HG03442 (cell line): ENCODE measurements around the gene PCDH1.
"Not testable (repeated sequence)": the region's sequence is repeated elsewhere in the genome, so short reads cannot be mapped to it uniquely, and the experiment has no call there.

Experiments
- ATAC-seq: cut with Tn5 transposase; IDR thresholded peaks from one replicate; pipeline ENCODE4 v1.9.1; 2021; ENCODE audit warnings: mild to moderate bottlenecking, moderate library complexity; ENCODE audit not compliant: unreplicated experiment

Gene PCDH1

GRCh38 chr5:141902015-141902814, 24.0 kb upstream of the PCDH1 start:
- no peak for ATAC-seq

GRCh38 chr5:141898448-141899049, 20.3 kb upstream of the PCDH1 start:
- ATAC-seq: no peak

GRCh38 chr5:141897425-141897824, 19.2 kb upstream of the PCDH1 start:
- no peak for ATAC-seq

GRCh38 chr5:141890429-141890828, 12.2 kb upstream of the PCDH1 start:
- ATAC-seq: not testable (repeated sequence)

GRCh38 chr5:141889282-141889871, 11.2 kb upstream of the PCDH1 start:
- ATAC-seq: no peak

- no peak for ATAC-seq
Measured at GRCh38 chr5:141883892-141884318, 5.7 kb upstream of the PCDH1 start.

GRCh38 chr5:141883184-141883891, 5.1 kb upstream of the PCDH1 start:
- no peak for ATAC-seq

GRCh38 chr5:141882594-141883183, 4.5 kb upstream of the PCDH1 start:
- no peak for ATAC-seq

- ATAC-seq: no peak
Measured at GRCh38 chr5:141881886-141882285, 3.7 kb upstream of the PCDH1 start.

- ATAC-seq: no peak
Measured at GRCh38 chr5:141880961-141881801, 3.0 kb upstream of the PCDH1 start.

- no peak for ATAC-seq
Measured at GRCh38 chr5:141879941-141880738, 1.9 kb upstream of the PCDH1 start.

GRCh38 chr5:141879426-141879759, 1.2 kb upstream of the PCDH1 start:
- ATAC-seq: no peak

GRCh38 chr5:141878711-141879425, 658 bp upstream of the PCDH1 start:
- ATAC-seq: peak; percentile 85

- ATAC-seq: no peak
Measured at GRCh38 chr5:141877356-141878185, 639 bp downstream of the PCDH1 start.

- no peak for ATAC-seq
Measured at GRCh38 chr5:141876628-141877355, 1.4 kb downstream of the PCDH1 start.

- ATAC-seq: no peak
Measured at GRCh38 chr5:141875795-141876627, 2.2 kb downstream of the PCDH1 start.
